ENCODE measurements around the gene PLAC8L1.

The PLAC8L1 gene

GRCh38 chr5:146076455-146076854, 28.9 kb downstream of the PLAC8L1 start:
- H3K4me2 ChIP-seq (ENCODE audit: low read length): no peak overlapping the region
- no peaks in the 10 kb centered on the region for H3K27me3 ChIP-seq (ENCODE audit: control insufficient read depth, insufficient read depth, low read length)
- no peak for TF ChIP-seq CTCF (IDR thresholded peaks at IDR 0.05)
- H2AFZ ChIP-seq: no peak overlapping the region
- H3K79me2 ChIP-seq: no peaks in the 10 kb centered on the region
- no peaks in the 10 kb centered on the region for H3K36me3 ChIP-seq (ENCODE audit: control insufficient read depth, insufficient read depth, low read length)
- H3K9me3 ChIP-seq (ENCODE audit: control insufficient read depth, low read length): no peaks in the 10 kb centered on the region
- no peak overlapping the region for H3K9ac ChIP-seq
- H3K27ac ChIP-seq: no peak overlapping the region
- no peaks in the 10 kb centered on the region for H3K4me1 ChIP-seq
- H3K4me3 ChIP-seq (ENCODE audit: low read depth, low read length): no peak overlapping the region

- no peaks in the 10 kb centered on the region for H3K79me2 ChIP-seq
- H2AFZ ChIP-seq: no peak overlapping the region
- TF ChIP-seq CTCF (IDR thresholded peaks at IDR 0.05): no peak
- no peak overlapping the region for H3K27ac ChIP-seq
- no peak overlapping the region for H3K4me2 ChIP-seq (ENCODE audit: low read length)
- no peak overlapping the region for H3K4me3 ChIP-seq (ENCODE audit: low read depth, low read length)
- H3K27me3 ChIP-seq (ENCODE audit: control insufficient read depth, insufficient read depth, low read length): no peaks in the 10 kb centered on the region
- H3K9ac ChIP-seq: no peak overlapping the region
- H3K9me3 ChIP-seq (ENCODE audit: control insufficient read depth, low read length): no peaks in the 10 kb centered on the region
- H3K36me3 ChIP-seq (ENCODE audit: control insufficient read depth, insufficient read depth, low read length): no peaks in the 10 kb centered on the region
- no peaks in the 10 kb centered on the region for H3K4me1 ChIP-seq
Observed at GRCh38 chr5:146076028-146076427, 29.3 kb downstream of the PLAC8L1 start.

- Histone ChIP-seq H3K4me2 (ENCODE audit: low read length) (peak overlapping the region; percentile 1), H3K79me2 (no peaks in the 10 kb centered on the region), H3K9ac (no peak overlapping the region), H3K36me3 (ENCODE audit: control insufficient read depth, insufficient read depth, low read length) (no peaks in the 10 kb centered on the region), H3K4me1 (no peaks in the 10 kb centered on the region), H3K27me3 (ENCODE audit: control insufficient read depth, insufficient read depth, low read length) (no peaks in the 10 kb centered on the region), H2AFZ (no peak overlapping the region), H3K9me3 (ENCODE audit: control insufficient read depth, low read length) (no peaks in the 10 kb centered on the region), H3K27ac (no peak overlapping the region), H3K4me3 (ENCODE audit: low read depth, low read length) (no peak overlapping the region)
- no peak for TF ChIP-seq CTCF (IDR thresholded peaks at IDR 0.05)
Observed at GRCh38 chr5:146073239-146073900, 32.0 kb downstream of the PLAC8L1 start.

GRCh38 chr5:146072595-146072994, 32.8 kb downstream of the PLAC8L1 start:
- Histone ChIP-seq H3K9ac (no peak overlapping the region), H3K4me3 (ENCODE audit: low read depth, low read length) (no peak overlapping the region), H3K4me1 (no peaks in the 10 kb centered on the region), H3K27ac (no peak overlapping the region), H3K9me3 (ENCODE audit: control insufficient read depth, low read length) (no peaks in the 10 kb centered on the region), H3K79me2 (no peaks in the 10 kb centered on the region), H3K27me3 (ENCODE audit: control insufficient read depth, insufficient read depth, low read length) (no peaks in the 10 kb centered on the region), H2AFZ (no peak overlapping the region), H3K36me3 (ENCODE audit: control insufficient read depth, insufficient read depth, low read length) (no peaks in the 10 kb centered on the region), H3K4me2 (ENCODE audit: low read length) (no peak overlapping the region)
- TF ChIP-seq CTCF (IDR thresholded peaks at IDR 0.05): no peak

- no peak overlapping the region for H3K4me3 ChIP-seq (ENCODE audit: low read depth, low read length)
- H3K4me1 ChIP-seq: no peaks in the 10 kb centered on the region
- no peaks in the 10 kb centered on the region for H3K9me3 ChIP-seq (ENCODE audit: control insufficient read depth, low read length)
- H3K27ac ChIP-seq: no peak overlapping the region
- no peaks in the 10 kb centered on the region for H3K79me2 ChIP-seq
- no peaks in the 10 kb centered on the region for H3K36me3 ChIP-seq (ENCODE audit: control insufficient read depth, insufficient read depth, low read length)
- no peak overlapping the region for H3K9ac ChIP-seq
- no peaks in the 10 kb centered on the region for H3K27me3 ChIP-seq (ENCODE audit: control insufficient read depth, insufficient read depth, low read length)
- H3K4me2 ChIP-seq (ENCODE audit: low read length): no peak overlapping the region
- TF ChIP-seq CTCF (IDR thresholded peaks at IDR 0.05): no peak
- H2AFZ ChIP-seq: no peak overlapping the region
Observed at GRCh38 chr5:146071171-146071570, 34.2 kb downstream of the PLAC8L1 start.

Data from parathyroid adenoma (tissue), 2 donors.